IMR-90 (cell line): ENCODE data around the gene PGBD1. TPM values are rescaled to one million over a fixed set of nuclear protein-coding genes. Genes with fewer than 3 reads are reported as not detected.
"Not testable (repeated sequence)": the region's sequence is repeated elsewhere in the genome, so short reads cannot be mapped to it uniquely, and the experiment has no call there.

Source experiments
- ATAC-seq: fragments of 200-7000 bp; cut with Tn5 transposase; 2 replicates; pipeline ENCODE4 v1.9.1; 2020; ENCODE audit warnings: low read depth, mild to moderate bottlenecking, moderate library complexity
- BruUV-seq: library from RNA; stranded (reverse); fragments of 400-500 nt; replicated peaks from 2 replicates; lab custom pipeline; 2021; lab: Mats Ljungman, UMichigan
- CTCF ChIA-PET: fragments of 300-600 bp; formaldehyde crosslinking; extraction: SDS; loops from one replicate; lab custom pipeline; 2021; ENCODE audit warnings: antibody characterized with exemption; lab: Yijun Ruan, JAX
- POLR2A ChIA-PET: fragments of 300-600 bp; sonication (Branson Sonifier 250); formaldehyde crosslinking; loops from one replicate; lab custom pipeline; 2022; ENCODE audit warnings: antibody characterized with exemption; ENCODE audit not compliant: unreplicated experiment; lab: Charles Lee
- DNase-seq: peaks from one replicate; pipeline ENCODE4 v3.0.0; 2013
- H2AFZ ChIP-seq: replicated peaks from 2 replicates; pipeline ENCODE3; 2013; ENCODE audit warnings: low read length, mild to moderate bottlenecking; ENCODE audit not compliant: poor library complexity
- H2AK5ac ChIP-seq: 2 replicates; pipeline ENCODE4 v1.6.1; 2013; ENCODE audit warnings: low read depth, low read length, inconsistent platforms
- H2AK9ac ChIP-seq: replicated peaks from 2 replicates; pipeline ENCODE3; 2013; ENCODE audit warnings: mild to moderate bottlenecking, low read depth, low read length, moderate library complexity; ENCODE audit not compliant: poor library complexity
- H2BK120ac ChIP-seq: 2 replicates; pipeline ENCODE4 v1.6.1; 2013; ENCODE audit warnings: low read depth, low read length, inconsistent platforms
- H2BK15ac ChIP-seq: 3 replicates; pipeline ENCODE4 v1.6.1; 2013; ENCODE audit warnings: low read depth, low read length, inconsistent platforms
- H2BK20ac ChIP-seq: 2 replicates; pipeline ENCODE4 v1.6.1; 2013; ENCODE audit warnings: low read depth, mild to moderate bottlenecking, inconsistent platforms, low read length, moderate library complexity
- H2BK5ac ChIP-seq: 2 replicates; pipeline ENCODE4 v1.6.1; 2013; ENCODE audit warnings: mild to moderate bottlenecking, low read depth, low read length, inconsistent platforms; ENCODE audit not compliant: poor library complexity, severe bottlenecking
- H3K14ac ChIP-seq: replicated peaks from 2 replicates; pipeline ENCODE4 v1.6.1; 2013; ENCODE audit warnings: low read depth, low read length, inconsistent platforms
- H3K18ac ChIP-seq: 2 replicates; pipeline ENCODE4 v1.6.1; 2013; ENCODE audit warnings: low read depth, low read length, control low read depth
- H3K23ac ChIP-seq: 2 replicates; pipeline ENCODE4 v1.6.1; 2013; ENCODE audit warnings: low read depth, low read length, inconsistent platforms
- H3K27ac ChIP-seq: 2 replicates; pipeline ENCODE4 v1.5.1; 2013; ENCODE audit warnings: mild to moderate bottlenecking, control low read depth, low read length; ENCODE audit not compliant: insufficient read depth
- H3K27me3 ChIP-seq: 2 replicates; pipeline ENCODE4 v1.6.1; 2013; ENCODE audit warnings: low read length; ENCODE audit not compliant: control insufficient read depth, insufficient read depth
- H3K36me3 ChIP-seq: 2 replicates; pipeline ENCODE4 v1.6.1; 2013; ENCODE audit warnings: low read length, mixed read lengths; ENCODE audit not compliant: control insufficient read depth, insufficient read depth
- H3K4ac ChIP-seq: 2 replicates; pipeline ENCODE4 v1.6.1; 2013; ENCODE audit warnings: low read depth, low read length, inconsistent platforms
- H3K4me1 ChIP-seq: 2 replicates; pipeline ENCODE4 v1.6.1; 2013; ENCODE audit warnings: low read length, mixed read lengths; ENCODE audit not compliant: control insufficient read depth, insufficient read depth
- H3K4me2 ChIP-seq: 2 replicates; pipeline ENCODE4 v1.6.1; 2013; ENCODE audit warnings: low read depth, mild to moderate bottlenecking, control low read depth, low read length, moderate library complexity
- H3K4me3 ChIP-seq: 2 replicates; pipeline ENCODE4 v1.5.1; 2013; ENCODE audit warnings: low read depth, mild to moderate bottlenecking, control low read depth, low read length, moderate library complexity; ENCODE audit not compliant: insufficient read depth
- H3K56ac ChIP-seq: 2 replicates; pipeline ENCODE4 v1.6.1; 2013; ENCODE audit warnings: low read length, inconsistent platforms; ENCODE audit not compliant: insufficient read depth; ENCODE audit errors: extremely low read depth
- H3K79me1 ChIP-seq, 2 experiments: 2 replicates each; pipeline ENCODE4 v1.6.1; 2013; ENCODE audit warnings: low read length in 2 of 2, inconsistent platforms in 1 of 2, low read depth in 1 of 2
- H3K9ac ChIP-seq: 2 replicates; pipeline ENCODE4 v1.6.1; 2013; ENCODE audit warnings: low read depth, low read length, control low read depth
- H3K9me1 ChIP-seq: 2 replicates; pipeline ENCODE4 v1.6.1; 2013; ENCODE audit warnings: low read length, inconsistent platforms; ENCODE audit not compliant: insufficient read depth
- H3K9me3 ChIP-seq: 2 replicates; pipeline ENCODE4 v1.6.1; 2013; ENCODE audit warnings: low read length; ENCODE audit not compliant: control insufficient read depth, insufficient read depth
- H4K20me1 ChIP-seq: 2 replicates; pipeline ENCODE4 v1.6.1; 2013; ENCODE audit warnings: low read length, inconsistent platforms; ENCODE audit not compliant: insufficient read depth
- H4K5ac ChIP-seq: 2 replicates; pipeline ENCODE4 v1.6.1; 2013; ENCODE audit warnings: mild to moderate bottlenecking, low read depth, low read length, control low read depth
- H4K8ac ChIP-seq, 2 experiments: 2 replicates each; pipeline ENCODE4 v1.6.1; 2013; ENCODE audit warnings: low read depth in 2 of 2, low read length in 2 of 2, control low read depth in 1 of 2, inconsistent platforms in 1 of 2
- H4K91ac ChIP-seq: 2 replicates; pipeline ENCODE4 v1.6.1; 2013; ENCODE audit warnings: low read depth, low read length, inconsistent platforms; ENCODE audit not compliant: insufficient read depth
- dilution Hi-C: fragments of 300-500 bp; cut with HindIII; formaldehyde crosslinking; loops from one replicate; pipeline ENCODE4 v1.14.3; 2018; ENCODE audit warnings: low sequenced_read_pairs; ENCODE audit not compliant: unreplicated experiment
- in situ Hi-C: fragments of 300-500 bp; cut with MboI; formaldehyde crosslinking; loops from 3 replicates; pipeline ENCODE4 v1.14.3; 2019; ENCODE audit warnings: low sequenced_read_pairs, inconsistent platforms, mixed read lengths
- intact Hi-C: fragments of 100-400 bp; cut with micrococcal nuclease; formaldehyde crosslinking; loops from 2 replicates; pipeline ENCODE4 v1.10.0; 2022
- polyA plus RNA-seq, 3 experiments: library from polyadenylated mRNA; depleted of rRNA; stranded (reverse); fragments of >200 nt; gene quantifications; 2 replicates each; pipeline ENCODE4 v1.2.3, GENCODE V29; 2012; ENCODE audit warnings: low replicate concordance in 1 of 3
- total RNA-seq: library from RNA; depleted of rRNA; stranded (reverse); fragments of >200 nt; gene quantifications from 2 replicates; pipeline ENCODE4 v1.2.3, GENCODE V29; 2012

Gene PGBD1
- total and polyA plus RNA-seq, 2 of the 4 experiments (the other 2 are of a cell fraction) = 3.9 to 6.3 TPM

GRCh38 chr6:28306363-28306762, 25.0 kb downstream of the PGBD1 start:
- H4K5ac ChIP-seq, H3K4me1 ChIP-seq, H2BK5ac ChIP-seq, H4K20me1 ChIP-seq, H2AK5ac ChIP-seq, H4K8ac ChIP-seq, intact Hi-C loops, H3K27me3 ChIP-seq, H3K18ac ChIP-seq, H2AK9ac ChIP-seq, H3K9me1 ChIP-seq, H2BK20ac ChIP-seq, H3K4me3 ChIP-seq, H3K4ac ChIP-seq, H3K9me3 ChIP-seq, H3K23ac ChIP-seq, H3K4me2 ChIP-seq, H3K36me3 ChIP-seq, H3K79me1 ChIP-seq, H2BK15ac ChIP-seq, DNase-seq, H3K9ac ChIP-seq, H2AFZ ChIP-seq, H2BK120ac ChIP-seq, in situ Hi-C loops, BruUV-seq, H4K91ac ChIP-seq, H3K14ac ChIP-seq, CTCF ChIA-PET, POLR2A ChIA-PET, H3K56ac ChIP-seq, H3K27ac ChIP-seq, dilution Hi-C loops: not testable (repeated sequence)
- peak; percentile 96; the same call in 1 of the 2 replicates for ATAC-seq
